Measurements from ENCODE around the gene PSMD9. TPM values are rescaled to one million over a fixed set of nuclear protein-coding genes. Genes with fewer than 3 reads are reported as not detected.

The PSMD9 gene
- total RNA-seq, 1 donor from 2014 or later = 85.3 TPM

DNA sequence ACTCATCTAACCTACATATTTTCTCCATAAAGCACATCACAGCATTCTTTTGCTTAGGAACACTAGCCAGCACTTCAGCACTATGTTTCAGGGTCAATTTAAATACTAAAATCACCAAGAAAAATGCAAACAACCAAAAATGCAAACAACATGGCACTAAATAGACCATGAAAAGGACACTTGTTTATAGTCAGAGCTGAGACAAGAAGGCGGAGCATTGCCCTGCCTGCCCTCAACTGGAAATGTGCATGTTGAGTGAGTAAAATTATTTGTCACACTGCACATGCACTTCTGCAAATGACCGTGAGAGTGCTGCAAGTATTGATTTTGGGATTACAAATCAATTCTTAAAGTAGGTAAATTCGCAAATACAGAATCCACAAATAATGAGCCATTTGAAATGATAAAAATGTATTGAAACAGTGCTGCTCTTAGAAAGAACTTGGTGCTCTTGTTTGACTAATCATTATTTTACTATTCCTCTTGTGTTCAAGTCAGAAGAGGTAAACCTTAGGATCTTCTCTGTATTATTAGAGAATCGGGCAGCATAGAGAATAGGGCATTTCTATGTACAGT is 64.6 kb downstream of the PSMD9 start:
- TF ChIP-seq, protein P1, sequence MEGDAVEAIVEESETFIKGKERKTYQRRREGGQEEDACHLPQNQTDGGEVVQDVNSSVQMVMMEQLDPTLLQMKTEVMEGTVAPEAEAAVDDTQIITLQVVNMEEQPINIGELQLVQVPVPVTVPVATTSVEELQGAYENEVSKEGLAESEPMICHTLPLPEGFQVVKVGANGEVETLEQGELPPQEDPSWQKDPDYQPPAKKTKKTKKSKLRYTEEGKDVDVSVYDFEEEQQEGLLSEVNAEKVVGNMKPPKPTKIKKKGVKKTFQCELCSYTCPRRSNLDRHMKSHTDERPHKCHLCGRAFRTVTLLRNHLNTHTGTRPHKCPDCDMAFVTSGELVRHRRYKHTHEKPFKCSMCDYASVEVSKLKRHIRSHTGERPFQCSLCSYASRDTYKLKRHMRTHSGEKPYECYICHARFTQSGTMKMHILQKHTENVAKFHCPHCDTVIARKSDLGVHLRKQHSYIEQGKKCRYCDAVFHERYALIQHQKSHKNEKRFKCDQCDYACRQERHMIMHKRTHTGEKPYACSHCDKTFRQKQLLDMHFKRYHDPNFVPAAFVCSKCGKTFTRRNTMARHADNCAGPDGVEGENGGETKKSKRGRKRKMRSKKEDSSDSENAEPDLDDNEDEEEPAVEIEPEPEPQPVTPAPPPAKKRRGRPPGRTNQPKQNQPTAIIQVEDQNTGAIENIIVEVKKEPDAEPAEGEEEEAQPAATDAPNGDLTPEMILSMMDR (IDR thresholded peaks at IDR 0.05; ENCODE audit: insufficient read depth, low read length, severe bottlenecking) = no peak
- FAIRE-seq (no peak), DNase-seq (ENCODE audit: low read depth) (no peak)
- no peak overlapping the region for H3K4me3 ChIP-seq (ENCODE audit: low read depth, low read length)
- no peaks in the 10 kb centered on the region for H3K27me3 ChIP-seq (ENCODE audit: control insufficient read depth, insufficient read depth, low read length)
- no peaks in the 10 kb centered on the region for H3K36me3 ChIP-seq (ENCODE audit: control insufficient read depth, insufficient read depth, low read length)

DNA sequence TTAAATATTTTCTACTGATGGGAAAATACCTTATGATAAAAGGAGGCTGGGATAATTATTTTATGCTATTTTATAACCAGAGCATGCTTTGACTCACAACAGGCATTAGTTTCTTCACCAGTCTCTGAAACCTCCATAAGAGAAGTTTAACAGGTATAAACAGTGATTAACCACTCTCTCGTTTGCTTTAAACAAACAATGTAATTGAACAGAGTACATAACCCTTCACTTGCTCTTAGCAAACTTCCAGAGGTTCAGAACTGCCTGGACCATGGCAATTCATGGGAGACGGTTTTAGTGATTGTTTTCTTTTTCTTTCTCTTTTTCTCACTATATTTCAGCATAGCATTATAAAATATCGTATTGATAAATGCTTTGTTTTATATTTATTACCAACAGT is 65.1 kb downstream of the PSMD9 start:
- Histone ChIP-seq H3K4me3 (ENCODE audit: low read depth, low read length) (no peak overlapping the region), H3K36me3 (ENCODE audit: control insufficient read depth, insufficient read depth, low read length) (peaks cover 3% of the 10 kb centered on the region), H3K27me3 (ENCODE audit: control insufficient read depth, insufficient read depth, low read length) (no peaks in the 10 kb centered on the region)
- no peak for FAIRE-seq
- TF ChIP-seq, protein P1 (IDR thresholded peaks at IDR 0.05; ENCODE audit: insufficient read depth, low read length, severe bottlenecking) = no peak
- DNase-seq (ENCODE audit: low read depth) = peak; percentile 44

DNA sequence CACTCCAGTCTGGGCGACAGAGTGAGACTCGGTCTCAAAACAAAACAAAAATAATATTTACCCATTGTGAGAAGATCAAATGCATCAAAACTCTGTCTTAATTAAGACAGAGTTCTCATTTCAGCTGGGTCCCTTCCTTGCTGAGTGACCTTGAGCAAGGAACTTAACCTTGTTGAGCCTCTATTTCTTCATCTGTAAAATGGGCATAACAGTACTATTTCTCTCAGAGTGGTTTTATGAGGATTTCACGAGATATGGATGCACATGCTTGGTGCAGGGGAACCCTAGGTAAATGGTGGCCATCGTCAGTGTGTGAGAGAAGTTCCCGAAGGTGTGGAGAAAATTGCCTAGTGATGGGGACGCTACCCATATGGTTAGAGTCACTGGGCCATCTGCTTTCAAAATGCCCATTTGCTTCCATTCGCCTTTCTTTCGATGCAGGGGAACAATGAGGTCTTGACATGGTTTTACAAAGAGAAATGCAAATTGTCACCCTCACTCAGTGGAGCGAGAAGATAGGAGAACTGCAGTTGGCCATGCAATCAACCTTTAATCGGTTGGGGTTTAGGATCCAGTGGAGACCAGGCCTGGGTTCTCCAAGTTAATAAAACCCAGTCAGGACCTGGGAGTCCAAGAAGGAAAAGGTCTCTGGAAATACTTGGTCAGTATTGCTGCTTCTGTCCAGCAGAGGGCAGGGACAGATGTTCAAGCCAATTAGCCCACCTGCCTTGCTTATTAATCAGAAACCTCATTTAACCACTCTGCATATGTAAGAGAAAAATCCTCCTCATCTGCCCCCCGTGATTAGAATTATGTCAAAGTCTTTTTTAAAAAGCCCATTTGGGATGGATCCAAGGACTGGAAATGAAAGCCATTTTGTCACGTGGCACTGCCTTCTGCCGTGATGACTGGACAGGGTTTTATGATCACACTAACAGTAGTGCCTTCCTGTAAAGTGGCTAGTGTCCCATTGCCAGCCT is 67.0 kb downstream of the PSMD9 start:
- Histone ChIP-seq H3K27me3 (ENCODE audit: control insufficient read depth, insufficient read depth, low read length) (no peaks in the 10 kb centered on the region), H3K4me3 (ENCODE audit: low read depth, low read length) (no peak overlapping the region), H3K36me3 (ENCODE audit: control insufficient read depth, insufficient read depth, low read length) (peaks cover 9% of the 10 kb centered on the region)
- DNase-seq (ENCODE audit: low read depth) = no peak
- no peak for FAIRE-seq
- TF ChIP-seq, protein P1 (IDR thresholded peaks at IDR 0.05; ENCODE audit: insufficient read depth, low read length, severe bottlenecking) = peak; percentile 38

DNA sequence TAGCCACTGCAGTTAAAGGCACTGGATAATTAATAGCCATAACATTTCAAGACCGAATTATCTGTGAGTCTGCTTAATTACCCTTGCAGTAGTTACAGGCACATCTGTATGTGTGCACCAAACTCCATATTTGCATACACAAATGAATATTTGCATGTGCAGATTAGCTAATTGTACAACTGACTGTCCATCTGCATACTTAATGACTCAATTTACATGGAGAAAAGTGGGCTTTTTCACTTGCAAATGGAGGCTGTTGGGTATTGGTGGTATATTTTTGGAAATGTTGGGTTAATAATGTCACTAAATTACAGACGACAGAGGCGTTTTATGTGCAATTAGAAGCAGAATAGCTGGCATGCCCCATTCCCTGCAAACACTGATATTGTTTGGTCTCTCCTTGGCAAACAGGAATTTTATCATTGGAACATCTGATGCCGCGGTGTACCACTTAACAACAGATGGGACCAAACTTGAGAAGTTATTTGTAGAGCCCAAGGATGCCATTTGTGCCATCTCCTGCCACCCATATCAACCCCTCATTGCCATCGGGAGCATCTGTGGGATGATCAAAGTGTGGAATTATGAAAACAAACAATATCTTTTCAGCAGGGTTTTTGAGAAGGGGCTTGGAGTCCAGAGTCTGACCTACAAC is 69.4 kb downstream of the PSMD9 start:
- Histone ChIP-seq H3K36me3 (ENCODE audit: control insufficient read depth, insufficient read depth, low read length) (peaks cover 19% of the 10 kb centered on the region), H3K4me3 (ENCODE audit: low read depth, low read length) (no peak overlapping the region), H3K27me3 (ENCODE audit: control insufficient read depth, insufficient read depth, low read length) (no peaks in the 10 kb centered on the region)
- TF ChIP-seq, protein P1 (IDR thresholded peaks at IDR 0.05; ENCODE audit: insufficient read depth, low read length, severe bottlenecking) = no peak
- no peak for FAIRE-seq
- DNase-seq (ENCODE audit: low read depth) = no peak

DNA sequence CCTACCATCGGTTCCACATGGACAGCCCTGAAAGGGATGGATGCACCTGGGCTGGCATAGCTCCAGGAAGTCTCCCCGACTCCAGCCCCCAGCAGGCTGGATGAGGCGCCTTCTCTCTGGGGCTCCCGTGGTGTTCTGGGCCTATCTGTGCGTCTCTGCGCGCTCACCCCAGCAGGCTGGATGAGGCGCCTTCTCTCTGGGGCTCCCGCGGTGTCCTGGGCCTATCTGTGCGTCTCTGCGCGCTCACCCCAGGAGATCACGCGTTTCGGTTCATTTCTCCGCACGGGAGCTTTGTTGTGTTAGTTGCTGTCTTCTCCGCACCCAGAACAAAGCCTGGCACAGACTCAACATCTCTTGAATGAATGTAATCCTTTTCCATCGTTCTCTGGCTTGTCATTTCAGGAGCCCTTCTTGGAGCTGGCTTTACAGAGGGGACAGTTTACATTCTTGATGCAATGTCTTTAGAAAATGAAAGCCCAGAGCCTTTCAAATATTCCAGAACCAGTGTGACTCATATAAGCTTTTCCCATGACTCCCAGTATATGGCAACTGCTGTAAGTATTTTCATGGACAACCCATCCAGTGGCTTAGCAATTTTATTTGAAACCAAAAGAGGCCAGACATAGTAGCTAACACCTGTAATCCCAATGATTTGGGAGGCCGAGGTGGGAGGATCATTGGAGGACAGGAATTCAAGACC is 70.1 kb downstream of the PSMD9 start:
- FAIRE-seq = no peak
- peaks cover 22% of the 10 kb centered on the region for H3K36me3 ChIP-seq (ENCODE audit: control insufficient read depth, insufficient read depth, low read length)
- TF ChIP-seq, protein P1 (IDR thresholded peaks at IDR 0.05; ENCODE audit: insufficient read depth, low read length, severe bottlenecking) = no peak

More for the DNA sequence above, 70.1 kb downstream of the PSMD9 start:
- no peak for DNase-seq (ENCODE audit: low read depth)
- H3K4me3 ChIP-seq (ENCODE audit: low read depth, low read length) = no peak overlapping the region
- no peaks in the 10 kb centered on the region for H3K27me3 ChIP-seq (ENCODE audit: control insufficient read depth, insufficient read depth, low read length)
